ENCODE results near the gene ADAMTS13. TPM values are rescaled to one million over a fixed set of nuclear protein-coding genes. Genes with fewer than 3 reads are reported as not detected.

ADAMTS13 gene
- total RNA-seq, 1 donor from 2014 or later = 2.4 TPM

DNA sequence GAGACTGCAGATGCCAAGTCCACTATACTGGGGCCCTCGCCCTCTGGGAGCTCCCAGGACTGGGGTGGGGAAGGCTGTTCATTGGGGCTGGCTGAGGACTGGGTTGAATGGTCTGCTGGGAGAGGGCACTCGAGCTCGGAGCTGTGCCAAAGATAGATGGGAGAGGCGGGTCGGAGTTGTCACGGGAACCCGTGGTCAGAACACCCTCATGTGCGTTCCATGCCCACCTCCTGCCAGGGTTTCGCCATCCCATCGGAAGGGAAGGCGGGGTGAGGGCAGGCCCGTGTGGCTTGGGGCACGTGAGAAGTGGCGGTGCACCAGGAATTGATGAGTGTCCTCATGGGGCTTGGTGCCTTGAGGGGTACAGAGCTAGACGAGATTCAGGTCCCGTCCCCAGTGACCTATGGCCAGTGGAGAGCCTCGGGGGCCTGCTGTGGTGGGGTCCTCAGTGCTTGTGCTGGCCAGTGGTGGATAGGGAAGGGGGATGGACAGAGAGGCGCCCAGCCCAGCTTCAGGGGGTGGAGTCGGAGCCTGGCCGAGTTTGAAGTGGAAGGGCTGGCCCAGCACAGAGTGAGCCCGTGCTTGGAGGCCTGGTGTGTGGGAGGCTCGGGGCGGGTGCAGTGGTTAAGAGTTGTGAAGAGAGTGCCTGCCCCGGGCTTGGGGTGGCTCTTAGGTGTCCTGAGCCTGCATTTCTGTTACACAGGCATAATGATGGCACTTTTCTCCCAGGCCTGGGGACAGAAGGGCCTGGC is 41.9 kb downstream of the ADAMTS13 start:
- H3K36me3 Mint-ChIP-seq = peaks cover 3% of the 10 kb centered on the region
- Histone ChIP-seq H3K27ac (no peak overlapping the region), H3K9ac (no peak overlapping the region), H3K79me2 (ENCODE audit: low read depth) (peaks cover 16% of the 10 kb centered on the region), H3K9me3 (ENCODE audit: low read depth) (no peaks in the 10 kb centered on the region), H3K4me2 (no peak overlapping the region), H2AFZ (replicated peaks) (no peak overlapping the region), H3K4me3 (no peak overlapping the region), H3K4me1 (peaks cover 6% of the 10 kb centered on the region), H4K20me1 (ENCODE audit: low read depth) (peaks cover 41% of the 10 kb centered on the region), H3K27me3 (no peaks in the 10 kb centered on the region), H3K36me3 (no peaks in the 10 kb centered on the region), H3F3A (ENCODE audit: low read depth) (peaks cover 12% of the 10 kb centered on the region)
- H3K4me1 Mint-ChIP-seq = peaks cover 28% of the 10 kb centered on the region
- H3K27ac Mint-ChIP-seq = no peak overlapping the region
- DNase-seq (ENCODE audit: low spot score) = no peak
- TF ChIP-seq, protein P1, sequence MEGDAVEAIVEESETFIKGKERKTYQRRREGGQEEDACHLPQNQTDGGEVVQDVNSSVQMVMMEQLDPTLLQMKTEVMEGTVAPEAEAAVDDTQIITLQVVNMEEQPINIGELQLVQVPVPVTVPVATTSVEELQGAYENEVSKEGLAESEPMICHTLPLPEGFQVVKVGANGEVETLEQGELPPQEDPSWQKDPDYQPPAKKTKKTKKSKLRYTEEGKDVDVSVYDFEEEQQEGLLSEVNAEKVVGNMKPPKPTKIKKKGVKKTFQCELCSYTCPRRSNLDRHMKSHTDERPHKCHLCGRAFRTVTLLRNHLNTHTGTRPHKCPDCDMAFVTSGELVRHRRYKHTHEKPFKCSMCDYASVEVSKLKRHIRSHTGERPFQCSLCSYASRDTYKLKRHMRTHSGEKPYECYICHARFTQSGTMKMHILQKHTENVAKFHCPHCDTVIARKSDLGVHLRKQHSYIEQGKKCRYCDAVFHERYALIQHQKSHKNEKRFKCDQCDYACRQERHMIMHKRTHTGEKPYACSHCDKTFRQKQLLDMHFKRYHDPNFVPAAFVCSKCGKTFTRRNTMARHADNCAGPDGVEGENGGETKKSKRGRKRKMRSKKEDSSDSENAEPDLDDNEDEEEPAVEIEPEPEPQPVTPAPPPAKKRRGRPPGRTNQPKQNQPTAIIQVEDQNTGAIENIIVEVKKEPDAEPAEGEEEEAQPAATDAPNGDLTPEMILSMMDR (IDR thresholded peaks at IDR 0.05) = no peak
- no peak for TF ChIP-seq EZH2phosphoT487 (IDR thresholded peaks at IDR 0.05)
- no peak for TF ChIP-seq EZH2 (IDR thresholded peaks at IDR 0.05)
- H3K27me3 Mint-ChIP-seq (ENCODE audit: insufficient read depth, low read depth) = peaks cover 3% of the 10 kb centered on the region
- no peaks in the 10 kb centered on the region for H3K9me3 Mint-ChIP-seq
- H3K4me3 Mint-ChIP-seq = no peak overlapping the region

DNA sequence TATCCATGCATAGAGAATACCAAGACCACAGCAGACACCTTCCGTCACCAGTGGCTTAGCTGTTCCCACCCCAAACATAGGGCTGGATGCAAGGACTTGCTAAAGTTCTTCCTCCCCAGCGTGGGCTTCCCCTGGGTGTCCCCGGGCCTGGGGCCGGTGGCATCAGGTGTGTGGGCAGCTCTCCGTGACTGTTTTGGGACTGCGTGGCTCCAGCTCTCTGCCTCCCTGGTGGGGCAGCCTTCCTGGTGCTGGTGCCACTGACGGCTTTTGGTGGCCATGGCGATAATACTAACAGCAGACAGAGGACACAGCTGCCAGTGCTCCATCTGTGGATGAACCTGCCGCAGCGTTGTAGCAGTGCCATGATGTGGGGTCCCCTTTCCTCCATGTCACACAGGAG is 42.5 kb downstream of the ADAMTS13 start:
- H3K9me3 Mint-ChIP-seq = no peaks in the 10 kb centered on the region
- Histone ChIP-seq H3K4me2 (no peak overlapping the region), H3K27me3 (no peaks in the 10 kb centered on the region), H3K4me3 (no peak overlapping the region), H3K27ac (no peak overlapping the region), H3F3A (ENCODE audit: low read depth) (peaks cover 9% of the 10 kb centered on the region), H3K79me2 (ENCODE audit: low read depth) (peaks cover 16% of the 10 kb centered on the region), H2AFZ (replicated peaks) (no peak overlapping the region), H4K20me1 (ENCODE audit: low read depth) (peaks cover 41% of the 10 kb centered on the region), H3K4me1 (peaks cover 5% of the 10 kb centered on the region), H3K9me3 (ENCODE audit: low read depth) (no peaks in the 10 kb centered on the region), H3K36me3 (no peaks in the 10 kb centered on the region), H3K9ac (no peak overlapping the region)
- TF ChIP-seq EZH2 (IDR thresholded peaks at IDR 0.05) (no peak), EZH2phosphoT487 (IDR thresholded peaks at IDR 0.05) (no peak)
- TF ChIP-seq, protein P1 (IDR thresholded peaks at IDR 0.05) = no peak
- peaks cover 3% of the 10 kb centered on the region for H3K27me3 Mint-ChIP-seq (ENCODE audit: insufficient read depth, low read depth)
- peaks cover 3% of the 10 kb centered on the region for H3K36me3 Mint-ChIP-seq
- H3K27ac Mint-ChIP-seq = no peak overlapping the region
- peaks cover 25% of the 10 kb centered on the region for H3K4me1 Mint-ChIP-seq
- no peak for DNase-seq (ENCODE audit: low spot score)
- H3K4me3 Mint-ChIP-seq = no peak overlapping the region

DNA sequence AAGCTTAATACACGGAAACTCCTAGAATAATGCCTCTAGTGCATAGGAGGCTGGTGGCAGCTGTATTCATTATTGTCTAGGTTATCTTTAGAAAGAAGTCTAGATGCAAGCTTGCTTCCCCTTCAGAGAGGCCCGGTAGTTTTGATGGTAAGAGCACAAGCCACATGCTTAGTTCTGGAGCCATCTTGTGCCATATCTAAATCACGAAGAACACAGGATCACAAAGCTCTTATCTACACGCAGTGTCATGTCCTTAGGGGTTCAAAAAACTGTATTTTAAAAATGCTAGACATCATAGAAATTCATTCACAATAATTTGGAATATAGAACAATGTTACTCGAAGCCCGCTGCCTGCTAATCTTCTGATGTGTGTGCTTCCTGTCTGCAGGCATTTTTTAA is 43.8 kb downstream of the ADAMTS13 start:
- Histone ChIP-seq H3K27ac (no peak overlapping the region), H3K9me3 (ENCODE audit: low read depth) (no peaks in the 10 kb centered on the region), H3K4me1 (peaks cover 2% of the 10 kb centered on the region), H3K9ac (no peak overlapping the region), H3K79me2 (ENCODE audit: low read depth) (peaks cover 15% of the 10 kb centered on the region), H3K4me3 (no peak overlapping the region), H3K27me3 (no peaks in the 10 kb centered on the region), H3K36me3 (no peaks in the 10 kb centered on the region), H3F3A (ENCODE audit: low read depth) (peaks cover 5% of the 10 kb centered on the region), H2AFZ (replicated peaks) (no peak overlapping the region), H4K20me1 (ENCODE audit: low read depth) (peaks cover 41% of the 10 kb centered on the region), H3K4me2 (no peak overlapping the region)
- TF ChIP-seq EZH2 (IDR thresholded peaks at IDR 0.05) (no peak), EZH2phosphoT487 (IDR thresholded peaks at IDR 0.05) (no peak)
- TF ChIP-seq, protein P1 (IDR thresholded peaks at IDR 0.05) = no peak
- Mint-ChIP-seq H3K9me3 (no peaks in the 10 kb centered on the region), H3K36me3 (peaks cover 3% of the 10 kb centered on the region), H3K4me3 (no peak overlapping the region), H3K4me1 (peaks cover 20% of the 10 kb centered on the region), H3K27me3 (ENCODE audit: insufficient read depth, low read depth) (peaks cover 6% of the 10 kb centered on the region), H3K27ac (no peak overlapping the region)
- no peak for DNase-seq (ENCODE audit: low spot score)
